NCI-H748 treated with DMSO at 0.1 percent for 48 hours (cell line): ENCODE measurements around the gene ME1.
"Not testable (repeated sequence)": the region's sequence is repeated elsewhere in the genome, so short reads cannot be mapped to it uniquely, and the experiment has no call there.

ENCODE experiments used
- DNase-seq: peaks from one replicate; lab custom pipeline; 2025; lab: John Stamatoyannopoulos, UW

The ME1 gene

GRCh38 chr6:83256719-83257118, 174.1 kb downstream of the ME1 start:
- DNase-seq: not testable (repeated sequence)

DNA sequence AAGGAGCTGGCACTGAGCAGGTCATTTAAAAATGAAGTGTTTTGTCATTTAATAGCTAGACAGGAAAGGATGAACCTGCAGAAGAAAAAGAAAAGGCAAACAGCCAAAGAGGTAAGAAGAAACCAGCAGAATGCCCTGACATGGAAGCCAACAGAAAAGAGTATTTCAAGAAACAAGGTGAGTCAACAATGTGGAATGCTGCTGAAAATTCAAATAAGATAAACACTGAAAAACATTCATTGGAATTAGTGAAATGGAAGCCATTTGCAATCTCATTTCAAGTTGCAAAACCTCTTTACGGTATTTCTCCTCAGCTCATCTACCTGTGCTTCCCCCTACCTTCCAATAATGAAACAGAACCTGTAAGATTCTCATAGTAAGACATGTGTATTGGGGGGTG, 178.1 kb downstream of the ME1 start:
- DNase-seq: no peak

DNA sequence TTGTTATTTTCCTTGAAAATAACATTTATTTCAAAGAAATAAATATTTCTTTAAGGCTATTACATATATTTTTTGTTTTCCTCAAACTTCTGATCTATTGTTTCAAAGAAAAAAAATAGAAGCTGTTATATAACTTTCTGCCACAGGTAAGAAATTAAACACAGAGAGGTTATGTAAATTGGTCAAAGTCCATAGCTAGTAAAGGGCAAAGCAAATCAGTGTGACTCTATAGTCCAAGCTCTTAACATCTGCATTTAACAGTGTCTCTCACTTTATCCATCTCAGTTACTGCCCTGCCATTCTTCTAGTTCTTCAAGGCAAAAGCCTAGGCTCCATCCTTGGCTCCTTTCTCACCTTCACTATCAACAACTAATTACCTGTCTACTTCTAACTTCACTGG, 180.6 kb downstream of the ME1 start:
- DNase-seq: no peak

DNA sequence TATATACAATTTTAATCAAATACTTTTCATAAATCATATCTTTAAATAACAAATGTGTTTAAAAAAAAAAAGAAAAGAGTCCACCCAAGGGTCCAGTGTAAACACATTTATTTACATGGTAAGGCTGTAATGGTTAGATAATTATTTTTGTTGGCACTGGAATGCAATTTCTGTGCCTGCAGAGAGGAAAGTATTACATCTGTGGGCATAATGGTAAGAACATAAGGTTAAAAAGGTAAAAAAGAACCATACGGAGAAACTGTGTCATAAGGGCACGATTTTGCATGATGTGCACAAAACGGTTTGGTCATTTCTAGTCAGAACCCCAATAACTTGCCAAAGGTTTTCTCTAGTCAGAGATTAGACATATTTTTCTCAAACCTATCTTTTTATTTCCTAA, 183.4 kb downstream of the ME1 start:
- no peak for DNase-seq

DNA sequence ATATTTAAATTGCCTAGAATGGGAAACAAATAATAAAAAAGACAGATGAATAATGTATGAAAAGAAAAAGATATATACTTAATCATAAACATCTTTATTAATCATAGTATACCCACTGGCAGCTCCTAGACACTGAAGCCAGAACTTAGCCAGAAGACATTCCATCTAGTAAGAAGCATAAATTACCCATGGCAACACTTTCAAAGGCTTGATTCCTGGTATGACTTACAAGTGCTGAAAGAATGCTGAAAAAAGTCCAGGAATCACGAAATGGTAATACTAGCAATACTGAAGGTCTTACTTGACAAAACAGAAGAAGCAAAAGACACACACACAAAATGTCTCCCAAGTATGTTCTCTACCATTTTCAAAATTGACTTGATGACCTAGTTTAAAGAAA, 199.7 kb downstream of the ME1 start:
- DNase-seq: no peak

DNA sequence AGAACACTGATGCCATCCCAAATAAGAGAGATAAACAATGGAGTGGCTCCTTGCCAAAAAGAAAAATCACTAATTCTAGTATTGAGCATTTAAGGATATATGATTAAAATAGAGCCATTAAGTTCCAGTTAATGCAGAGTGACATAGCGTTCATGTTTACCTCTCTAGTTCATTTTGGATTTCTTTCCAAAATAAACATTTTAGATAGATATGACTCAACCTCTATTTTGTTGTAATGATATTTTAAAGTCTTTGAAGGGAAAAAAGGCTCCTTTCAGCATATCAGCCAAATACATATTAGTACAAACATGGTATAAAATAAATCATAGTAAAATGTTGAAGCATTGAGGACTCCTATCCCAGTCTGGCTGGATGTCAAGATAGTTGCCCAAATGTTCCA, 204.3 kb downstream of the ME1 start:
- DNase-seq: no peak

DNA sequence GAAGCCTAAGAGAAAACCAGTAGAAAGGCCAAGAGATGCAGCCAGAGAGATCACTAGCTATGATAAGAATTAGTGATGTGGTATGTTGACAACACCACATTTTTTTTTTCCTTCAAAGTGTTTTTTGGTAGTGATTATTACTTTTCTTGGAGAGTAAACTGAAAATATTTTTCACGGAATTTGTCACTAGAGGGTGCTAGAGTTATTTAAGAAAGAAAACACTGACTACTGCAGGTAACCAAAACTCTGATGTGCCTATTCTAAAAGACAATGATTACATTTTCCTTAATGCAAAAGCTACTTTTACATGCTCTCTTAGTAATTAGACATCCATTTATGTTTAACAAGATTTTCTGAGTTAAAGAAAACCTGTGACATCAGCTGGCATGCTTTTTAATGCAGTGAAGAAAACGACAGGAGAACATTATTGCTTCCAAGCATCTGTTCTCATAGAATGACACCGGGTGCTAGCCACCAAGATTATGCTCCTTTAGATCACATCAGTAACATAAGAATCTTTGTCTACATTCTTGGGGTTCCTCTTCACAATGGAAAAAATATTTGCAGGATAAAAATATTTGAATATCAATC, 208.9 kb downstream of the ME1 start:
- DNase-seq: peak; percentile 53

DNA sequence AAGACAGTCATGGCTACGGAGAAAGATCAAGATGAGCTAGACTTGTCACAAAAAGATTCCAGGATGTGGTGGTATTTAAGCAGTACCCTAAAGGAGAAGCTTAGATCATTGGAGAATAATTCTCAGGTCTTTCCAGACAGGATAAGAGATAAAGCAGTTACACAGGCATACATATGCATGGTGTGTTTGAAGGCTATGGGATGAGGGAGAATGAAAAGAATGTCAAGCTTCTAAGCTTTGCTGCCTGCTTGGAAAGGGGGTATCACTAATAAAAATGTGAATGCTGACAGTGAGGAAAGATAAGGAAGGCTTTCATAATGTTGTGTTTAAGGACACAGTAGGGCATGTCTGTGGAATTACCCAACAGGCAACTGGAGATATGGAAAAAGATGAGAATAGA, 209.6 kb downstream of the ME1 start:
- DNase-seq: no peak

DNA sequence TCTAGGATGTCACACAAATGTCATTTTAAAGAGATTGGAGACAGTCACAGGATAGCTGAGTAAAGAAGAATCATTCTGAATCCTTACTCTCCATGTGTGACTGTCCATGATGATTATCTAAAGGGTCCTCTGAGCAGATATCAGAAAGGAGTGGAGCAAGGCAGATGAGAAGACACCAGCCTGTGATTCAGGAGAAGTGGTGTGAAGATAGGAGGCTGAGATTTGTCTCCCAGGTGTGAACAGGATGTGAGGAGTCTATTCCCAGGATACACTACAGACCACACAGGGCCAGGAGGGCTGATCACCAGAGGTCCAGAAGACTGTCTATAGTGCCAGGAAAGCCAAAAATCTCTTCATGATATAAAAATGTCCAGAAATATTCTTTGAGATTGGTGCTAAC, 210.7 kb downstream of the ME1 start:
- no peak for DNase-seq

GRCh38 chr6:83218646-83219045, 212.2 kb downstream of the ME1 start:
- DNase-seq: no peak

GRCh38 chr6:83216806-83217205, 214.0 kb downstream of the ME1 start:
- DNase-seq: no peak

DNA sequence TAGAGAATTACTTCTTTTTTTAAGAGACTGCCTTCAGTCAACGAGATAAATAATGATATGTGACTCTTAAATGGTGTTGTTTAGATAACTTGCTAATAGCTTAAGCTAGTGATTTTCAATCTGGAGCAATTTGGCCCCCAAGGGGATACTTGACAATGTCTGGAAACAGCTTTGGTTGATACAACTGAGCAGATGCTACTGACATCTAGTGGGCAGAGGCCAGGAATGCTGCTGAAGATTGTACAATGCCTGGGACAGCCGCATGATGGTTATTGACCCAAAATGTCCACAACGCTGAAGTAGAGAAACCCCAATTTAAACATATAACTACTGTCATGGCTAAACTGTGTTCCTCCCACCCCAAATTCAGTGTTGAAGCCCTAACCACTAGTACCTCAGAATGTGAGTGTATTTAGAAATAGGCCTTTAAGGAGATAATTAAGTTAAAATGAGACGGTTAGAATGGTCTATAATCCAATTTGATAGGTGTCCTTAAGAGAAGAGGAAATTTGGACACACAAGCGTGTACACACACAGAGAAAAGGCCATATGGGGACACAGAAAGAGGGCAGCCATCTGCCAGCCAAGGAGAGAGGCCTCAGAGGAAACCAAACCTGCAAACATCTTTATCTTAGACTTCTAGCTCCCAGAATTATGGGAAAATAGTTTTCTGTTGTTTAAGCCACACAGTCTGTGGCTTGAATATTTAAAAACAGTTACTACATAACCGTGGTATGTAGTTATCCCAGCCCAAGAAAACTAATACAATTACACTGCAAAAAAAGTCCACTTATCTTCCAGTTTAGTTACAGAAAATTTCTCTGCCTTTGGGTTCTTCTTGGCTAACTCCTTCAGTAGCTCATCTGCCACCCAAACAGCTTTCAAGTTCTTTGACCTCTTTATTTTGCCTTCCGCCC, 215.5 kb downstream of the ME1 start:
- DNase-seq: peak; percentile 67

- no peak for DNase-seq
Measured at GRCh38 chr6:83202031-83202430, 228.8 kb downstream of the ME1 start.

DNA sequence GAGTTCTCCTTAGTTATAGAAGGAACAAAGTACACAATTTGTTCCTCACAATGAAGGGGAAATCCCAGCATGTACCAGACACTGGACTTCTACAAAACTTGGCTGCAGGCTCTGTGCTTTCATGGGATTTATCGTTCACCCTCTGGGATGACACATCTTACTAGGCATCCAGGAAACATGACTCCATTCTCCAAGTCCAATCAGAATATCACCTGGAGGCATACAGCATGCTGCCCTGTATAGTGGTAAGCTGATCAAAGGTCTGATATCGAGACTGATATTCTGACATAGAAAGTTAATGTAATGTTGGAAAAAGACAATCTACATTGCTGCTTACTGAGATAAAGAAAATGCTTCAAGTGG, 231.0 kb downstream of the ME1 start:
- DNase-seq: no peak

DNA sequence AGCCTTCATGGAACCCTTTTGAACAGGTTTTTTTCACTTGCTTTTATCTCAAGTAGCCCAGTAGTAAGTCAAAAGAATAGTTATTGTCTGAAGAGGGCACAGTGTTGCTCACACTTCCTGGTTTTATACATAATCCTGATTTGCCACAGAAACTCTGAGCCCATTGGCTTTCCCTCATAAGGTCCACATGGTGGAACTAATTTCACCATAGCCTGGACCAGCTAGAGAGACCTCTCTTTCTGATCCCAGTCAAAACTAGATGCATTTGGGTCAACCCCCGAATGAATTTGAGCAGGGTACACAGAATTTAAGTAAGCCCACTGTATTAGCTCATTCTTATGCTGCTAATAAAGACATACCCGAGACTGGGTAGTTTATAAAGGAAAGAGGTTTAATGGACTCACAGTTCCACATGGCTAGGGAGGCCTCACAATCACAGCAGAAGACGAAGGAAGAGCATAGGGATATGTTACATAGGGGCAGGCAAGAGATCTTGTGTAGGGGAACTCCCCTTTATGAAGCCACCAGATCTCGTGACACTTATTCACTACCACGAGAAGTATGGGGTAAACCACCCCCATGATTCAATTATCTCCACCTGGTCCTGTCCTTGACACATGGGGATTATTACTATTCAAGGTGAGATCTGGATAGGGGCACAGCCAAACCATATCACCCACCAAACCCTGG, 231.5 kb downstream of the ME1 start:
- DNase-seq: no peak

GRCh38 chr6:83198486-83199172, 232.2 kb downstream of the ME1 start:
- DNase-seq: no peak

DNA sequence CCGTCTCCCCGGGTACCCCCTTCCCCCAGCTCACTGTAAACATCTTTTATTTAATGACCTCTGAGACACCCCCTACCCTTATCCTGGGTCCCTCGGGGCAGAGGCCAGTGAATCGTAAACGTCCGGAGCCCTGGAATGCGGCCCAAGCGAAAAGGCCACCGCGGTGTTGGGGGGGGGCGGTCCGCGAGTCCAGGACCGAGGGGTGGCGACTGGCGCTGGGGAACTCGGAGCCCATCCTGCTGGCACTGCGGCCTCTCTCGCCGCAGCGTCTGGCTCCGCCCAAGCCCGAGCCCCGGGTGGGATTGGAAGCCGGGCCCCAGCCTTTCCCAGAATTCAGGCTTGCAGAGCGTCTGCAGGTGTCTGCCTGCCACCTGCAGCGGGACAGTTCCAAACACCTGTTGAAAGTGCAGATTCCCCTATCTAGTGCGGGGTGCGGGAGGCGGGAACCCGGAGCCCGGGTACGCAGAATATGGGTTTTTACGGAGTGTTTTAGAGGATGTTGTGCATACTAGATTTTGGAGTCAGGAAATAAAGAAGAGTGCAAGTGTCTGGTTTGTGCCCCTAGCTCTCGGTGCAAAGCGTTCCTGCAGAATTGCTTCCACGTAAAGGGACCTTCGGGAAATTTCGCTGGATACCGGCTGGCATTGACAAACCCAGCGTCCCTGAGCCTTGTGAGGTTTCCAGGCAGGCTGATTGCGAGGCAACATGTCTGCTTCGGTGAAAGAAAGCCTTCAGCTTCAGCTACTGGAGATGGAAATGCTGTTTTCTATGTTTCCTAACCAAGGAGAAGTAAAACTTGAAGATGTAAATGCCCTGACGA, 236.9 kb downstream of the ME1 start:
- peak; percentile 40 for DNase-seq

DNA sequence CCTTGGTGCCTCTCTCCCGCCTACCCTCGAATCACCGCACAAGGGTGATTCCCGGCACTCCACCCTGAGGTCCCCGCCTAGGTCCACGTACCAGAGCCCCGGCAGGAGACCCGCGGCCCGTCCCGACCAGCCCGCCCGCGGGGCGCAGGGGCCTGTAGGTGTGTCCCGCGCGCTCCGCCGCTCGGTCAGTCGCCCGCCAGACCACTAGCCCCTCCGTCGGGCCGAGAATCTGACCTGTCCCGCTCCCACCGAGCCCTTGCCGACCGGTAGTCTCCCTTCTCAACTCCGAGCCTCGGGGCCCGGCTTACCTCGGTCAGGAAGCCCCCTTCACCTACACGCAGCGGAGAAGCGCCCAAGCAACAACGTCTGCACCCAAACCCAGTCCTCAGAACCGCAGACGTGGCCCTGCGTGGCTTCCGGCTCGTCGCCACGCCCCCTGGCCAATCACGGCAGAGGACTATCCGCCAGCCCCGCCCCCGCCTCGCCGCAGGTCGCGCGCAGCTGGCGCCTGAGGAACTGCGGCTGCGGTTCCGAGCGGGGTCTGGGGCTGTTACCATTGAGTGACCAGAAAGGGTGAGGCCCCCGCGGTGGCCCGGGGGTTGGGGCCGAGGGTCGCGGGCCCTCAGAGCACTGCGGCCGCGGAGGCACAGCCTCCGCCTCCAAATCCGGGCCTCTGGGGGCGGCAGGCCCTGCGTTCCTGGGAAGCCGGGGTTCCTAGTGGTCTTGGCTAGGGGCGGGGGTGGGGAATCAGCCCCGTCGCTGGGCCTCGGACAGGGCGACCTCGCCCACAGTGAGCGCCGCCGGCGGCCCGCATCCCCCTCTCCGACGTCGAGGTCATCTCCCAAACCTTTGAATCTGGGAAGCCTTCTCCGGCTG, 237.7 kb downstream of the ME1 start, which contains the start of the genes PGM3 and RWDD2A:
TSS of gene PGM3 (minus strand) at position 395 of the 876 bp plus-strand sequence. CDS start 2,253 bp downstream, outside the sequence.
TSS of gene RWDD2A (plus strand) at position 487 of the 876 bp plus-strand sequence. CDS start 1,095 bp downstream, outside the sequence.
- peak; percentile 61 for DNase-seq

GRCh38 chr6:83192456-83192855, 238.4 kb downstream of the ME1 start:
- DNase-seq: no peak

DNA sequence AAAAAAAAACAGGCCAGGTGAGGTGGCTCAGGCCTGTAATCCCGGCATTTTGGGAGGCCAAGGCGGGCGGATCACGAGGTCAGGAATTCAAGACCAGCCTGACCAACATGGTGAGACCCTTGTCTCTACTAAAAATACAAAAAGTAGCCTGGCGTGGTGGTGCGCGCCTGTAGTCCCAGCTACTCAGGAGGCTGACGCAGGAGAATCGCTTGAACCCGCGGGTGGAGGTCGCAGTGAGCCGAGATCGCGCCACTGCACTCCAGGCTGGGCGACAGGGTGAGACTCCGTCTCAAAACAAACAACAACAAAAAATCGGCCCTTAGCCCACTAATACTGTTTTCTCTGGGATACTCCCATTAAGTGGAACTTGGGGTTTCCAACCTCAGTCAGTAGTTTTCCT, 238.9 kb downstream of the ME1 start:
- DNase-seq: not testable (repeated sequence)
